Stimulated activated CD4-positive, alpha-beta T cell treated with anti-CD3 and anti-CD28 coated beads, Interleukin-4, amount 100 ng/mL, for 1 hour (primary cell): ENCODE results near the gene RETREG1.
"Not testable (repeated sequence)": the region's sequence is repeated elsewhere in the genome, so short reads cannot be mapped to it uniquely, and the experiment has no call there.

Experiments used
- DNase-seq: peaks from one replicate; pipeline ENCODE4 v3.0.0-alpha.2; 2020

Gene RETREG1

GRCh38 chr5:16482891-16483290 lies 133.9 kb downstream of the RETREG1 start:
- no peak for DNase-seq

- DNase-seq: no peak
These were observed 135.8 kb downstream of the RETREG1 start for GRCh38 chr5:16480821-16481538.

GRCh38 chr5:16480144-16480543 lies 136.7 kb downstream of the RETREG1 start:
- DNase-seq: no peak

DNA sequence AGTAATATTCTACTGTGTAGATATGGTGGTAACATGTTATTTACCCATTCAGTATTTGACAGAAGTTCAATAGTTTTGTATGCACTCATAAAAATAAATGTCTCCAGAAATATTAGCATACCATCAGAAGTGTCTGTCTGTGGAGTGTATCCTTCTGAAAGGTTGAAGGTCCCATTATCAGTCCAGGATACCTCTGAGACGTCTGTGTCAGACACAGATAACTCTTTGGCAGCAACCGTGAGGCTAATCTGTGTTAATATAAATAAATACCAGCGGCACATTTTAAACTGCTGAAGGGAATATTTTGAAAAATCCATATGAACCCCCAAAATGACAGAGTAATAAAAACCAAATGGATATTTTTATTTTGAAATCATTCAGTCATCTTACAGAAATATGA lies 139.3 kb downstream of the RETREG1 start:
- DNase-seq: no peak

DNA sequence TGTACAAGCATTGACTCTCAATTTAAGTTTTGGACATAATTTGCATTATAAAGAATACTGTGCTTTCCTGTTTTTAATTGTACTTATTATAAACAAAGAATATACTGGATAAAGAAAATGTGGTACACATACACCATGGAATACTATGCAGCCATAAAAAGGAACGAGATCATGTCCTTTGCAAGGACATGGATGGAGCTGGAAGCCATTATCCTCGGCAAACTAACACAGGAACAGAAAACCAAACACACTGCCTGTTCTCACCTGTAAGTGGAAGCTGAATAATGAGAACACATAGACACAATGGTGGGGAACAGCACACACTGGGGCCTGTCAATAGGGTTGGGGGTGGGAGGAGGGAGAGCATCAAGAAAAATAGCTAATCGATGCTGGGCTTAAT lies 140.4 kb downstream of the RETREG1 start:
- DNase-seq: not testable (repeated sequence)

DNA sequence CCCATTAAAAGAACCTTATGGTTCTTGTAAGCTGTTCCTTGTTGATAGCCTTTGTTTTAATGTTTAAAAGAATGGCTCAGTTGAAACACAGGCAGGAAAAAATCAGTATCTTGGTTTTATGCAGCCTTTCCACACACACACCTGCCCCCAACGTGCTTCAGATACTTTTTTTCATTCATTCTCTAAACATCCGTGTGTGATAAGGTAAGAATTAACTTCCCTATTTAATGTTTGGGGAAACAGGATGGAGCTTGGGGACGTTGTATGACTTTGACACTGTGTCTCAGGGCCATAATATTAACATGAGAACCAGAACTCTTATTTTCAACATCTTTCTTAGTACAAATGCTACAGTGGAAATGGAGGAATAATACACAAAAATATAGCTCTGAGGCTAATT lies 145.4 kb downstream of the RETREG1 start:
- no peak for DNase-seq

DNA sequence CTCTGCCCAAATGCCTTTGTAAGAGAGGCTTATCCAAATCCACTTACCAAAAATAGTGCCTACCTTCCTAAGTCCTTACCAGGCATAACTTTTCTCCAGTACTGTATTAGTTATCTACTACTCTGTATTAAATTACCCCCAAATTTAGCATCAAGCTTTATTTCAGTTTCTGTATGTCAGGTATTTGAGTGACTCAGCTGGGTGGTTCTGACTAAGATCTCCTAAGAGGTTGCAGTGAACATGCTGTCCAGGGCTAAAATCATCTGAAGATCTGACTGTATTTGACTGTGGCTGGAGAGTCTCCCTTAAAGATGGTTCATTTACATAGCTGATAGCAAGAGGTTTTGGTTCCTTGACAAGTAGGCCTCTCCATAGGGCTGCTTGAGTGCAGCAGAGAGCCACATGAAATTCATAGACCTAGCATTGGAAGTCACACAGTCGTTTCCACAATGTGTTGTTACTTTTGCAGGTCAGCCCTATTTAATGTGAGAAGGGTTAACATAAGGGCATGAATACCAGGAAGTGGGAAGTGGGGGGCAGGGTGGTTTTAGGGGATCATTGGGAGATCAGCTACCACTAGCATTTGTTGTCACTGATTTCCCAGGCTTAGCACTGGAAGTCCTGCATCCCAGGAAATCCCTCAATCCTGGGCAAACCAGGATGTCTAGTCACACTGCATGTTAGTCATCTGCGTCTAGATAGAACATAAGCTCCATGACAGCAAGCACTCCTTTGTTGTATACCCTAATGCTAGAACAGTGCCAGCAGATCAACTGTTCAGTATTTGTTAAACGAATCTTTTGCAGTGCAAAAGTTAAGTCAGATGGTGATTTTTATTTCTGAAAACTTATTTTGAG lies 149.2 kb downstream of the RETREG1 start:
- DNase-seq: no peak

- DNase-seq: peak; percentile 87
These were observed 151.0 kb downstream of the RETREG1 start, which contains the start of gene ZNF622 for GRCh38 chr5:16465544-16466432. ZNF622 (minus strand) TSS chr5:16465800; CDS start chr5:16465665, 135 bp downstream.

- DNase-seq: no peak
These were observed 151.9 kb downstream of the RETREG1 start for GRCh38 chr5:16464664-16465543.

- DNase-seq: no peak
These were observed 152.6 kb downstream of the RETREG1 start for GRCh38 chr5:16464231-16464630.

- DNase-seq: no peak
These were observed 155.0 kb downstream of the RETREG1 start for GRCh38 chr5:16461782-16462181.

DNA sequence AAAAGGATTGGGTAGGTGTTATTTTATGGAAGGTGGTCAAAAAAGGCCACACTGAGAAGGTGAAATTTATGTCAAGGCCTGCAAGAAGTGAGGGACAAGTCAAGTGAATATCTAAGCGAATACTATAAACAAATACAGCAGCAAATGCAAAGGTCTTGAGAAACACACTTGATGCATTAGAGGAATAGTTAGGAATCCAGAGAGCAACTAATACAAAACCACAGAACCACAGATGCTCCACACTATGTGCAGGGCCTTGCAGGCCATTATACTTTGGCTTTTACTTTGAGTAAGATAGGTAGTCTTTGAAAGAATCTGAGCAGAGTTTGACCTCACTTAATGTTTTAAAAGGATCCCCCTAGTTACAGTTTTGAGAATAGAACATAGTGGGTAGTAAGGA lies 155.8 kb downstream of the RETREG1 start:
- no peak for DNase-seq

GRCh38 chr5:16459451-16459850 lies 157.3 kb downstream of the RETREG1 start:
- DNase-seq: no peak

GRCh38 chr5:16457853-16458252 lies 158.9 kb downstream of the RETREG1 start:
- no peak for DNase-seq

DNA sequence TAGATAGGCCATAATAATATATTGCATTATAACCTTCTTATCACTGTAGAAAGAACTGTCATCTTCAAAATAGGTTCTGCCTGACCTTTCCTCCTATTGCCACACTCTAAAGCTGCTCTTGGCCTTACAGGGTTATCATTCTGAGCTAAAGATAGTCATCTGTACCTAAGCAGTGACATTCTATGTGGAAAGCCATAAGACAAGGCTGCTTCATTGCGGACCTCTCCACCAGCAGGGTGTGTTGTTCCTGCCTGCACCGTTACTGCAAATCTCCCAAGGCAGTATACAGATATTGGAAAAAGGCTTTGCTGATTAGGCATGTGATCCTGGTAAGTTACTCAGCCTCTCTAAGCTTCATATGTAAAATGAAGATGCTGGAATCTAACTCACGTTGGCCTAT lies 159.3 kb downstream of the RETREG1 start:
- no peak for DNase-seq

GRCh38 chr5:16456103-16456832 lies 160.5 kb downstream of the RETREG1 start:
- DNase-seq: no peak

- DNase-seq: no peak
These were observed 161.1 kb downstream of the RETREG1 start for GRCh38 chr5:16455668-16456067.

GRCh38 chr5:16454686-16455085 lies 162.1 kb downstream of the RETREG1 start:
- DNase-seq: no peak

- no peak for DNase-seq
These were observed 163.2 kb downstream of the RETREG1 start for GRCh38 chr5:16453609-16454008.

- DNase-seq: no peak
These were observed 166.6 kb downstream of the RETREG1 start for GRCh38 chr5:16450163-16450562.

GRCh38 chr5:16446993-16447392 lies 169.8 kb downstream of the RETREG1 start:
- no peak for DNase-seq
